Adrenal gland (tissue), 12 donors: ENCODE measurements around the gene STC2. TPM values are rescaled to one million over a fixed set of nuclear protein-coding genes. Genes with fewer than 3 reads are reported as not detected.

Source experiments
- DNase-seq, 7 donors: peaks; one replicate each; pipeline ENCODE4 v3.0.0-alpha.2; 2019 to 2020
- H3K27ac ChIP-seq, 5 donors: fragments of 200-600 bp; sonication (generic) in 4 of 5; 1 replicate in 3 of 5; 2 replicates in 2 of 5; pipeline versions ENCODE4 v1.5.1 to v1.8.0; 2016 to 2020; ENCODE audit warnings: mild to moderate bottlenecking in 1 of 5
- H3K27me3 ChIP-seq: fragments of 200-600 bp; 2 replicates; pipeline ENCODE4 v1.8.0; 2021
- H3K36me3 ChIP-seq, 2 donors: fragments of 200-600 bp; replicated peaks in 1 of 2; 1 replicate in 1 of 2; 2 replicates in 1 of 2; pipeline versions ENCODE4 v1.5.1 to v1.8.0; 2018 to 2022
- H3K4me1 ChIP-seq, 2 donors: fragments of 200-600 bp; replicated peaks in 1 of 2; 1 replicate in 1 of 2; 2 replicates in 1 of 2; pipeline versions ENCODE4 v1.5.1 to v1.8.0; 2018 to 2021
- H3K4me3 ChIP-seq, 4 donors: fragments of 200-600 bp; sonication (generic) in 3 of 4; one replicate each; pipeline ENCODE4 v1.5.1; 2016 to 2018
- H3K9me3 ChIP-seq, 3 donors: fragments of 200-600 bp; sonication (generic) in 1 of 3; replicated peaks in 1 of 3; 1 replicate in 2 of 3; 2 replicates in 1 of 3; pipeline versions ENCODE4 v1.5.1 to v1.8.0; 2016 to 2021
- CTCF ChIP-seq, 6 experiments: fragments of 450-650 bp in 4 of 6; fragments of 200-600 bp in 2 of 6; sonication (generic) in 1 of 6; IDR thresholded peaks; 1 replicate in 5 of 6; 2 replicates in 1 of 6; pipeline versions ENCODE4 v1.5.1 to v1.8.0; 2016 to 2021; ENCODE audit warnings: antibody characterized with exemption in 6 of 6, mild to moderate bottlenecking in 2 of 6, moderate library complexity in 1 of 6
- POLR2A ChIP-seq, 2 donors: fragments of 450-650 bp; IDR thresholded peaks; one replicate each; pipeline ENCODE4 v1.6.1; 2017; ENCODE audit warnings: antibody characterized with exemption in 2 of 2, mild to moderate bottlenecking in 2 of 2, moderate library complexity in 1 of 2
- WGBS, 4 donors: extraction: QIAGEN DNeasy Blood & Tissue Kit in 2 of 4; methylation state at CpG; one replicate each; pipeline versions ENCODE4 v1.1.5 to v1.1.7; 2013 to 2017; 5-methylcytosine and 5-hydroxymethylcytosine counted together
- intact Hi-C, 2 donors: fragments of 100-400 bp; cut with DNase I; formaldehyde crosslinking; loops; one replicate each; pipeline versions ENCODE4 v1.14.1 to v1.15.0; 2022 to 2023
- polyA plus RNA-seq, 3 donors: library from polyadenylated mRNA; stranded (reverse); fragments of 200-250 nt in 2 of 3; fragments of 350-450 nt in 1 of 3; fragmentation: Illumina TruSeq in 1 of 3; extraction: RNeasy Lipid Tissue Mini Kit (QIAGEN cat#74804) in 1 of 3; gene quantifications; one replicate each; pipeline ENCODE4 v1.2.3, GENCODE V29; 2013 to 2014
- total RNA-seq, 9 donors: library from RNA; depleted of rRNA in 4 of 9; stranded (reverse); fragments of >200 nt in 4 of 9; fragments of 120-200 nt in 1 of 9; fragmentation: NEBNext Ultra II Directional in 1 of 9; extraction: Animal tissue kit (Norgen Biotek cat#: 25700) in 1 of 9; gene quantifications; one replicate each; pipeline versions ENCODE4 v1.1.0 to v1.2.4, GENCODE V29; 2013 to 2023
- donor health status: healthy with polysubstance abuse.
- donor health status: Bipolar disorder and iron deficiency.
- donor health status: DM: yes; HTN: yes; CAD: no.
- donor health status: DM: no; HTN: no; CAD: no.
- donor health status: DM: no; HTN: no; CAD: no.
- donor health status: DM: yes; HTN: yes; CAD: no.

STC2 gene
- total and polyA plus RNA-seq, 12 donors, result 0.28 to 3.5 (median 1.0) TPM

- Histone ChIP-seq H3K36me3 (no peaks in the 10 kb centered on the region), H3K4me3 (no peak overlapping the region), H3K9me3 (no peaks in the 10 kb centered on the region), H3K27ac (no peak overlapping the region), H3K27me3 (no peaks in the 10 kb centered on the region), H3K4me1 (no peaks in the 10 kb centered on the region)
- TF ChIP-seq POLR2A (IDR thresholded peaks at IDR 0.05) (no peak), CTCF (IDR thresholded peaks at IDR 0.05) (no peak)
- WGBS, 4 donors, result 76 to 90% (median 83%) methylated on average over 6 of the region's 6 CpGs
- intact Hi-C loops, result no loop called here
- DNase-seq, result no peak
These were observed 12.8 kb upstream of the STC2 start for GRCh38 chr5:173340984-173341383.

GRCh38 chr5:173340451-173340850 lies 12.2 kb upstream of the STC2 start:
- TF ChIP-seq POLR2A (IDR thresholded peaks at IDR 0.05), result no peak
- TF ChIP-seq CTCF (IDR thresholded peaks at IDR 0.05), result no peak
- Histone ChIP-seq H3K9me3 (no peaks in the 10 kb centered on the region), H3K27ac (no peak overlapping the region), H3K4me1 (no peaks in the 10 kb centered on the region), H3K4me3 (no peak overlapping the region), H3K36me3 (no peaks in the 10 kb centered on the region), H3K27me3 (no peaks in the 10 kb centered on the region)
- intact Hi-C loops, result no loop called here
- no peak for DNase-seq
- 78 to 94% (median 86%) methylated on average over 8 to 9 of the region's 9 CpGs for WGBS, 4 donors

- 65 to 77% (median 73%) methylated on average over 11 of the region's 11 CpGs for WGBS, 4 donors
- no peaks in the 10 kb centered on the region for H3K4me1 ChIP-seq
- TF ChIP-seq POLR2A (IDR thresholded peaks at IDR 0.05), result no peak
- TF ChIP-seq CTCF (IDR thresholded peaks at IDR 0.05), result no peak
- H3K4me3 ChIP-seq, result no peak overlapping the region
- no peaks in the 10 kb centered on the region for H3K27me3 ChIP-seq
- H3K36me3 ChIP-seq, result no peaks in the 10 kb centered on the region
- H3K27ac ChIP-seq, result no peak overlapping the region
- no peak for DNase-seq
- intact Hi-C loops, result no loop called here
- no peaks in the 10 kb centered on the region for H3K9me3 ChIP-seq
These were observed 11.1 kb upstream of the STC2 start for GRCh38 chr5:173339286-173339685.

- no peak for TF ChIP-seq POLR2A (IDR thresholded peaks at IDR 0.05)
- no peak for TF ChIP-seq CTCF (IDR thresholded peaks at IDR 0.05)
- intact Hi-C loops, result no loop called here
- no peak for DNase-seq
- H3K4me1 ChIP-seq, result no peaks in the 10 kb centered on the region
- no peak overlapping the region for H3K4me3 ChIP-seq
- WGBS, 4 donors, result 77 to 85% (median 83%) methylated on average over 10 of the region's 10 CpGs
- no peak overlapping the region for H3K27ac ChIP-seq
- H3K27me3 ChIP-seq, result no peaks in the 10 kb centered on the region
- H3K36me3 ChIP-seq, result no peaks in the 10 kb centered on the region
- no peaks in the 10 kb centered on the region for H3K9me3 ChIP-seq
These were observed 10.3 kb upstream of the STC2 start for GRCh38 chr5:173338380-173339015.
